ENCODE results near the gene VTI1A.

DNA sequence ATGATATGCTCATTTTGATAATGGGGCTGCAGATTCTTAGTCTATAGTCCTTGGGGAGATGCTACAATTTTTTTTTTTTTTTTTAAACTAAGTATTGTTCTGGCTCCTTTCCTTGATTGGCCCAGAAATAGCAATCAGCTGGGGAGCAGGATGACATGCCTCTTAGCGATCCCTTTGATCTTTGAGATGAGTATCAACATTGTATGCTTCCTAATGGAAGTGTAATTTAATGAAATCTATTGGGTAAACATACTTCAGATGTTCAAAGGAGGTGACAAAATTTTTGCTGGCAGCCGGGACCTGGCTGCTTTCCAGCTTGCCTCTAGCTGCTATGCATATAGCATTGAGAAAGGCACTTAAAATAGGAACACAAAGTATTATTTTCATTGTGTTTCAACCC, 43.5 kb downstream of the VTI1A start:
- TF ChIP-seq, protein P1, sequence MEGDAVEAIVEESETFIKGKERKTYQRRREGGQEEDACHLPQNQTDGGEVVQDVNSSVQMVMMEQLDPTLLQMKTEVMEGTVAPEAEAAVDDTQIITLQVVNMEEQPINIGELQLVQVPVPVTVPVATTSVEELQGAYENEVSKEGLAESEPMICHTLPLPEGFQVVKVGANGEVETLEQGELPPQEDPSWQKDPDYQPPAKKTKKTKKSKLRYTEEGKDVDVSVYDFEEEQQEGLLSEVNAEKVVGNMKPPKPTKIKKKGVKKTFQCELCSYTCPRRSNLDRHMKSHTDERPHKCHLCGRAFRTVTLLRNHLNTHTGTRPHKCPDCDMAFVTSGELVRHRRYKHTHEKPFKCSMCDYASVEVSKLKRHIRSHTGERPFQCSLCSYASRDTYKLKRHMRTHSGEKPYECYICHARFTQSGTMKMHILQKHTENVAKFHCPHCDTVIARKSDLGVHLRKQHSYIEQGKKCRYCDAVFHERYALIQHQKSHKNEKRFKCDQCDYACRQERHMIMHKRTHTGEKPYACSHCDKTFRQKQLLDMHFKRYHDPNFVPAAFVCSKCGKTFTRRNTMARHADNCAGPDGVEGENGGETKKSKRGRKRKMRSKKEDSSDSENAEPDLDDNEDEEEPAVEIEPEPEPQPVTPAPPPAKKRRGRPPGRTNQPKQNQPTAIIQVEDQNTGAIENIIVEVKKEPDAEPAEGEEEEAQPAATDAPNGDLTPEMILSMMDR (IDR thresholded peaks at IDR 0.05): no peak
- TF ChIP-seq POLR2AphosphoS5 (IDR thresholded peaks at IDR 0.05) (no peak), POLR2A (IDR thresholded peaks at IDR 0.05) (no peak), EP300 (IDR thresholded peaks at IDR 0.05) (no peak)

Data from upper lobe of left lung (tissue), 4 donors.